H7 (cell line): ENCODE measurements around the gene CLEC10A. TPM values are rescaled to one million over a fixed set of nuclear protein-coding genes. Genes with fewer than 3 reads are reported as not detected.

Experiments
- DNase-seq: peaks from one replicate; pipeline ENCODE4 v3.0.0; 2012
- H3K27me3 ChIP-seq: 2 replicates; pipeline ENCODE4 v1.6.0; 2011; ENCODE audit warnings: mild to moderate bottlenecking, low read length; ENCODE audit not compliant: control insufficient read depth, insufficient read depth
- H3K36me3 ChIP-seq: replicated peaks from 2 replicates; pipeline ENCODE4 v1.5.1; 2011; ENCODE audit warnings: low read length; ENCODE audit not compliant: control insufficient read depth, insufficient read depth
- H3K4me3 ChIP-seq: 2 replicates; pipeline ENCODE4 v1.5.1; 2011; ENCODE audit warnings: low read depth, mild to moderate bottlenecking, control low read depth, low read length, moderate library complexity; ENCODE audit not compliant: insufficient read depth
- total RNA-seq: library from RNA; depleted of rRNA; stranded (reverse); fragments of >200 nt; shearing (Covaris generic); gene quantifications from 2 replicates; pipeline ENCODE4 v1.2.3, GENCODE V29; 2014; rRNA removed

CLEC10A gene
- total RNA-seq, 1 experiment from 2014 or later, result not detected

GRCh38 chr17:7025245-7025644, 54.8 kb downstream of the CLEC10A start:
- peaks cover 30% of the 10 kb centered on the region for H3K27me3 ChIP-seq
- H3K4me3 ChIP-seq, result no peak overlapping the region
- H3K36me3 ChIP-seq, result no peaks in the 10 kb centered on the region; the same call in 1 of the 2 replicates
- no peak for DNase-seq

Other genes with a start within 250 kb of the CLEC10A start
- gene TEKT1, start 248.5 kb downstream of the CLEC10A start, total RNA-seq, result not detected in 2 replicates
- 0.35 and 0.63 TPM in 2 replicates for gene ALOX12, start 84.2 kb downstream of the CLEC10A start, total RNA-seq
- gene RNASEK, start 67.6 kb downstream of the CLEC10A start, total RNA-seq, result 180 and 238 TPM in 2 replicates
- gene BCL6B, start 57.2 kb downstream of the CLEC10A start, total RNA-seq, result 4.9 and 8.3 TPM in 2 replicates
- gene SLC16A13, start 44.2 kb downstream of the CLEC10A start, total RNA-seq, result 0.37 and 0.48 TPM in 2 replicates
- 0.24 and 0.37 TPM in 2 replicates for gene SLC16A11, start 36.2 kb downstream of the CLEC10A start, total RNA-seq
- not detected in 2 replicates for gene ASGR2, start 34.6 kb upstream of the CLEC10A start, total RNA-seq
- 12.3 and 15.4 TPM in 2 replicates for gene ASGR1, start 99.1 kb upstream of the CLEC10A start, total RNA-seq
- gene DLG4, start 139.6 kb upstream of the CLEC10A start, total RNA-seq, result 21.0 and 27.6 TPM in 2 replicates
- gene ACADVL, start 139.7 kb upstream of the CLEC10A start, total RNA-seq, result 362 and 410 TPM in 2 replicates
- 75.0 and 90.9 TPM in 2 replicates for gene DVL2, start 154.3 kb upstream of the CLEC10A start, total RNA-seq
- gene PHF23, start 159.2 kb upstream of the CLEC10A start, total RNA-seq, result 54.9 and 56.2 TPM in 2 replicates
- gene GABARAP, start 162.2 kb upstream of the CLEC10A start, total RNA-seq, result 185 and 231 TPM in 2 replicates
- gene CTDNEP1, start 171.5 kb upstream of the CLEC10A start, total RNA-seq, result 58.8 and 59.9 TPM in 2 replicates
- 66.4 and 77.4 TPM in 2 replicates for gene ELP5, start 172.0 kb upstream of the CLEC10A start, total RNA-seq
- gene CLDN7, start 182.2 kb upstream of the CLEC10A start, total RNA-seq, result 30.8 and 40.8 TPM in 2 replicates
- 3.8 and 6.6 TPM in 2 replicates for gene SLC2A4, start 201.5 kb upstream of the CLEC10A start, total RNA-seq
- 12.2 and 21.8 TPM in 2 replicates for gene YBX2, start 214.4 kb upstream of the CLEC10A start, total RNA-seq
- gene EIF5A, start 227.4 kb upstream of the CLEC10A start, total RNA-seq, result 865 and 1,116 TPM in 2 replicates
- 52.8 and 60.2 TPM in 2 replicates for gene GPS2, start 235.1 kb upstream of the CLEC10A start, total RNA-seq
- gene NEURL4, start 249.1 kb upstream of the CLEC10A start, total RNA-seq, result 33.5 and 34.1 TPM in 2 replicates